Pancreas (tissue), 10 donors: ENCODE data around the gene TLR4. TPM values are rescaled to one million over a fixed set of nuclear protein-coding genes. Genes with fewer than 3 reads are reported as not detected.

ENCODE experiments used
- ATAC-seq, 4 donors: fragments of 200-7000 bp; cut with Tn5 transposase; one replicate each; pipeline versions ENCODE4 v1.8.0 to v1.9.1; 2020; ENCODE audit warnings: mild to moderate bottlenecking in 4 of 4, moderate library complexity in 4 of 4
- DNase-seq, 6 donors: peaks; one replicate each; pipeline ENCODE4 v3.0.0-alpha.2; 2020
- FAIRE-seq: peaks from 2 replicates; lab custom pipeline; 2012; peaks lifted over from hg19 to GRCh38; lab: Jason Lieb, UNC
- H3K27ac ChIP-seq, 4 donors: fragments of 200-600 bp; sonication (generic); 1 replicate in 3 of 4; 2 replicates in 1 of 4; pipeline versions ENCODE4 v1.5.0 to v1.8.0; 2020
- H3K27me3 ChIP-seq, 4 donors: fragments of 200-600 bp; one replicate each; pipeline ENCODE4 v1.8.0; 2021
- H3K36me3 ChIP-seq, 3 donors: fragments of 200-600 bp; sonication (generic) in 1 of 3; one replicate each; pipeline versions ENCODE4 v1.5.0 to v1.8.0; 2020 to 2021
- H3K4me1 ChIP-seq, 3 donors: fragments of 200-600 bp; one replicate each; pipeline ENCODE4 v1.8.0; 2021
- H3K4me3 ChIP-seq, 4 donors: fragments of 200-600 bp; sonication (generic) in 2 of 4; one replicate each; pipeline versions ENCODE4 v1.5.0 to v1.8.0; 2020 to 2021
- H3K9me3 ChIP-seq, 4 donors: fragments of 200-600 bp; one replicate each; pipeline ENCODE4 v1.8.0; 2021
- CTCF ChIP-seq, 4 donors: fragments of 200-600 bp; sonication (generic) in 3 of 4; IDR thresholded peaks; one replicate each; pipeline versions ENCODE4 v1.5.0 to v1.8.0; 2021; ENCODE audit warnings: antibody characterized with exemption in 4 of 4
- whole genome bisulfite sequencing, 2 donors: extraction: QIAGEN DNeasy Blood & Tissue Kit; methylation state at CpG; one replicate each; pipeline ENCODE4 v1.1.7; 2013; 5-methylcytosine and 5-hydroxymethylcytosine counted together
- intact Hi-C, 3 donors: fragments of 100-400 bp; cut with DNase I; formaldehyde crosslinking; loops; one replicate each; pipeline versions ENCODE4 v1.11.1 to v1.14.2; 2022
- polyA plus RNA-seq, 2 donors: library from polyadenylated mRNA; stranded (reverse); fragments of 200-250 nt; gene quantifications; one replicate each; pipeline ENCODE4 v1.2.3, GENCODE V29; 2013
- total RNA-seq, 6 donors: library from RNA; stranded (reverse); fragmentation: NEBNext Ultra II Directional in 4 of 6; extraction: Animal tissue kit (Norgen Biotek cat#: 25700) in 4 of 6; gene quantifications; one replicate each; pipeline versions ENCODE4 v1.2.1 to v1.2.4, GENCODE V29; 2021 to 2023
- donor health status: healthy with polysubstance abuse.
- donor health status: DM: no; HTN: no; CAD: no; lungs with moderate emphysema.
- donor health status: DM: no; HTN: no; CAD: no.
- donor health status: control.
- donor health status: control.
- donor health status: Bipolar disorder and iron deficiency.
- donor health status: DM: yes; HTN: yes; CAD: no.
- donor health status: DM: no; HTN: no; CAD: no.
- donor health status: DM: no; HTN: no; CAD: no.
- donor health status: DM: yes; HTN: yes; CAD: no.

The TLR4 gene
- total and polyA plus RNA-seq, 8 donors: 0.68 to 9.1 (median 1.3) TPM

- Histone ChIP-seq H3K27me3 (no peaks in the 10 kb centered on the region), H3K27ac (no peak overlapping the region), H3K4me3 (no peak overlapping the region), H3K4me1 (no peaks in the 10 kb centered on the region), H3K9me3 (no peaks in the 10 kb centered on the region), H3K36me3 (no peaks in the 10 kb centered on the region)
- ATAC-seq: no peak
- no peak for FAIRE-seq
- intact Hi-C loops: no loop called here
- 69 to 76% methylated on average over 10 of the region's 10 CpGs for WGBS, 2 donors
- no peak for TF ChIP-seq CTCF (IDR thresholded peaks at IDR 0.05)
- DNase-seq: no peak
These were observed 35.0 kb downstream of the TLR4 start for GRCh38 chr9:117739206-117739605.

GRCh38 chr9:117739624-117740347 is 35.6 kb downstream of the TLR4 start:
- H3K9me3 ChIP-seq: no peaks in the 10 kb centered on the region
- no peak for ATAC-seq
- H3K4me1 ChIP-seq: no peaks in the 10 kb centered on the region
- no peak for DNase-seq
- peaks cover 0 to 5% (median 0%) of the 10 kb centered on the region in 4 donors for H3K27me3 ChIP-seq
- intact Hi-C loops: no loop called here
- no peak overlapping the region for H3K27ac ChIP-seq
- H3K36me3 ChIP-seq: no peaks in the 10 kb centered on the region
- H3K4me3 ChIP-seq: no peak overlapping the region
- WGBS, 2 donors: 68 to 75% methylated on average over 11 of the region's 11 CpGs
- TF ChIP-seq CTCF (IDR thresholded peaks at IDR 0.05): no peak
- FAIRE-seq: no peak

- no peak for TF ChIP-seq CTCF (IDR thresholded peaks at IDR 0.05)
- H3K4me1 ChIP-seq: no peaks in the 10 kb centered on the region
- FAIRE-seq (no peak), ATAC-seq (no peak), DNase-seq (no peak)
- no peak overlapping the region for H3K4me3 ChIP-seq
- no peaks in the 10 kb centered on the region for H3K36me3 ChIP-seq
- no peak overlapping the region for H3K27ac ChIP-seq
- intact Hi-C loops: no loop called here
- H3K27me3 ChIP-seq: peaks cover 0 to 8% (median 0%) of the 10 kb centered on the region in 4 donors
- 45 to 57% methylated on average over 4 of the region's 4 CpGs for WGBS, 2 donors
- H3K9me3 ChIP-seq: no peaks in the 10 kb centered on the region
These were observed 37.9 kb downstream of the TLR4 start for GRCh38 chr9:117742131-117742530.

- DNase-seq (no peak), FAIRE-seq (no peak), ATAC-seq (no peak)
- intact Hi-C loops: no loop called here
- no peaks in the 10 kb centered on the region for H3K4me1 ChIP-seq
- 42 to 49% methylated on average over 3 of the region's 3 CpGs for WGBS, 2 donors
- H3K9me3 ChIP-seq: no peaks in the 10 kb centered on the region
- H3K27me3 ChIP-seq: peaks cover 0 to 8% (median 0%) of the 10 kb centered on the region in 4 donors
- no peaks in the 10 kb centered on the region for H3K36me3 ChIP-seq
- H3K4me3 ChIP-seq: no peak overlapping the region
- no peak for TF ChIP-seq CTCF (IDR thresholded peaks at IDR 0.05)
- H3K27ac ChIP-seq: no peak overlapping the region
These were observed 40.2 kb downstream of the TLR4 start for GRCh38 chr9:117744369-117744768.

- no peak for TF ChIP-seq CTCF (IDR thresholded peaks at IDR 0.05)
- Histone ChIP-seq H3K4me1 (no peaks in the 10 kb centered on the region), H3K27me3 (peaks cover 0 to 8% (median 0%) of the 10 kb centered on the region in 4 donors), H3K36me3 (no peaks in the 10 kb centered on the region), H3K27ac (no peak overlapping the region), H3K4me3 (peak overlapping the region in 1 of 4 donors; percentile 27), H3K9me3 (no peaks in the 10 kb centered on the region)
- 2 to 3% methylated on average over 46 of the region's 46 CpGs for WGBS, 2 donors
- peak in 1 of 4 donors; percentile 18 for ATAC-seq
- FAIRE-seq: no peak
- peak in 1 of 6 donors; percentile 47 for DNase-seq
- intact Hi-C loops: no loop called here
These were observed 40.7 kb downstream of the TLR4 start for GRCh38 chr9:117744856-117745389.
